HL-60/S4 (cell line): ENCODE results near the gene EIF1.

ENCODE experiments used
- in situ Hi-C: fragments of 300-500 bp; cut with MboI; formaldehyde crosslinking; loops from 2 replicates; pipeline ENCODE4 v1.14.3; 2022; ENCODE audit warnings: low sequenced_read_pairs

EIF1 gene

DNA sequence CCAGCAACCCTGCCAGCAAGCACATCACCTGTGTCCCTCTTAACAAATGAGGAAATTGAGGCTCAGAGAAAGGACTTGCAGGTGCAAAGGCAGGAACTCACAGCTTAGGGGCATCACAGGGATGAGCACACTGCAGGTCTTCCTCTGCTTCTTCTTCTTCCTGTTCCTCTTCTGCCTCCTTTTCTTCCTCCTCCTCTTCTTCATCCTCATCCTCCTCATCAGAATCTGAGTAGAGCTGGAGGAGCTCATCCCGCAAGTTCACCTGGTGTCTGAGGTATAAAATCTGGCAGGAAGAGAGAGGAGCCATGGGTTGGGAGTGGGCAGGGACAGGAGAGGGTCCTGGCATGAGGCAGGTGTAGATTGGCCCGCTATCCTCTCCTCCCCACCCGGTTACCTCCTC lies 43.2 kb downstream of the EIF1 start:
- in situ Hi-C loops = no loop called here

DNA sequence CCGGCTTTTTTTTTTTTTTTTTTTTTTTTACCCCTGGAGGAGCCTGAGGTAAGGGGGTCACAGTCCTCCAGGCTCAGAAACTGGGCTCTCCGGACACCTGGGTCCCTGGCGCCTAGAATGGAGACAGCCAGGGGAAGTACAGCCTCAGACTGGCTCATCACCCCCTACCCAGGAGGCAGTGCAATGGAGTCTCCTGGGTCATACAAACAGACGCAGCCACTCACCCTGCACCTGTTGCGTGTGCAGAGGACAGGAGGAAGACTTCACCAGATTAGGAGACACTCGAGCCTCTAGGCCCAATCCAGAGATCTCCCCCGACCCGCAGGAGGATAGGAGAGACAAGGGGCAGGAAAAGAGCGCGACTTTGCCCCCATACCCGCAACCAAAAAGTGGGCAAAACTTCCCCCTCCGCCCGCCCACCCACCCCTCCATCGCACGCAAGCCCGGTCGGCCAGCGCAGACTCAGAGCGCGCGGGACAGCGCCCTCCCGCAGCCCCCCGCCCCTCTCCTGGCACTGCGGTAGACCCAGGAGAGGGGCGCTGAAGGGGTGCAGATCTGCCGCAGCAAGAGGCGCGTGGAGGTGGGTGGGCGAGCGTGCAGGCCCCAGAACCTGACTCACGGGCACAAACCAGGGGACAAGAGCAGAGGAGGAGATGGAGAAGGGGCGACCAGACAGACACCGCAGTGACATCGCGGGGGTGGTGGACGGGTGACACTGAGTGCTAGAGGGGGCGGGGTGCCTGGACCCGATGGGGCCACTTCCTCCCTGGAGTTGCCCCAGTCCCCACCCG lies 44.9 kb downstream of the EIF1 start:
- in situ Hi-C loops = no loop called here

DNA sequence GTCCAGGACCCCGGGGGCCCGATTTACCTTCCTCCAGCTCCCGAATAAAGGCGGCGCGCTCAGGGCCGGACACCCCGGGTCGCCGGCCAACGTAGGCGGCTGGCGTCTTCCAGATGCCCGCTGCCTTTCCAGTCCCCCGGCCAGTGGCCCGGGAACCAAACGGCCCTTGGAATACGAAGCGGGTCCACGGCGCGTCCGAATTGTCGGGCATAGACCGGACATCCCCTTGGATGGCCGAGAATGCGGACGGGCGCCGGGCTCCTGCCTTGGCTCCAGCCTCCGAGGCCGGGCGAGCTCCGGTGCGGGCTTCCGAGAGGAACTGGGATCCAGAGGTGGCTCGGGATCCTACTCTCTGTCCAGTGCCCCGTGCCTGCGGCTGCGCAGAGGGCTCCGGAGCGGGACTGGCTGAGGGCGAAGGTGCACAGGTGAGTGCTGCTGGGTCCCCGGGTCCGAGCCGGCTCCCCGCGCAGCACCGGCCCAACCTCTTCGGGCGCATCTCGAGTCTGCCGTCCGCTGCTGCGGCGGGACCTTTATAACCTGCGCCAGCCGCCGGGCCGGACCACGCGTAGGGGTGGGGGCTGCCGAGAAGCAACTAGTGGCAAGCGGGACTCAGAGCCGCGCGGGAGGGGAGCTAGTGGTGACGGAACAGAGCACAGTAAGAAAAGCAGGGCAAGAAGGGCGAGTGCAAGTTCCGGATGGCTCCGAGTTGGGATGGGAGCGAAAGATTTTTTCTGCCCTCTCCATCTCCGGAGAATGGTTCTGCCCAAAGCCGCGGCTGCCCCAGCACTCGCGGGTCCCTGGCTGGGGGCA lies 45.7 kb downstream of the EIF1 start, which contains the start of gene HAP1:
TSS of gene HAP1 (minus strand) at position 505 of the 810 bp plus-strand sequence. CDS start at position 496, 9 bp downstream.
- in situ Hi-C loops = no loop called here

DNA sequence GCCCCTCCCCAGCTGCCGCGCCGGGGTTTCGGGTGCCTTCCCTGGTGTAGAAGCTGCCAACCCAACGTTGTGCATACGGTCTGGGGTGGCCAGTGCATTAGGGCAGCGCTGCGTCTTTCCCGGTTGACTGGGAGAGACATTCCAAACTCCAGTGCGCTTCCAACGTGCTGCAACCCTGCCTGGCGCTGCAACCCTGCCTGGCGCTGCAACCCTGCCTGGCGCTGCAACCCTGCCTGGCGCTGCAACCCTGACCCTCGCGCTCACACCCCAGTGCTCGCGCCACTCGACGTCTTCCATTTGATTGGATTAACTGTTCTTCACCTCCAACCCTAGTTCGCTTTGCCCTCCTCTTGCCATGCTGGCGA lies 46.2 kb downstream of the EIF1 start:
- in situ Hi-C loops = loop anchor here (5.0 kb wide), 1 partner anchor 62 kb away; no protein-coding TSS in a partner anchor

DNA sequence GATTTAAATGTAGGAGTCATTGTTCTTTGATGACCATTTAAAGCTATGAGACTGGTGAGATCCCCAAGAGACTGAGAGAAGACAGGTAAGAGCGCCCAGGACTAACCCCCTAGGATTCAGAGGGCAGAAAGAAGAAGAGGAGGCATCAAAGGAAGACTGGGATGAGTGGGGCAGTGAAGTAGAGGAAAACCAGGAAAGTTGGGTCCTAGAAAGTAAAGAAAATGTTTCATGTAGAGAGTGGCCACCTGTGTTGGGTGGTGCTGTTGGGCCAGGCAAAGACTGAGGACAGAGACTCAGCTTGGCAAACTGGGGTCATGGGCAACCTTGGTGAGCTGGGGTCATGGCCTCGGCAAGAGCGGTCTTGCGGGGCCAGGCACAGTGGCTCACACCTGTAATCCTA lies 47.1 kb downstream of the EIF1 start:
- in situ Hi-C loops = loop anchor here (5.0 kb wide), 1 partner anchor 62 kb away; no protein-coding TSS in a partner anchor

DNA sequence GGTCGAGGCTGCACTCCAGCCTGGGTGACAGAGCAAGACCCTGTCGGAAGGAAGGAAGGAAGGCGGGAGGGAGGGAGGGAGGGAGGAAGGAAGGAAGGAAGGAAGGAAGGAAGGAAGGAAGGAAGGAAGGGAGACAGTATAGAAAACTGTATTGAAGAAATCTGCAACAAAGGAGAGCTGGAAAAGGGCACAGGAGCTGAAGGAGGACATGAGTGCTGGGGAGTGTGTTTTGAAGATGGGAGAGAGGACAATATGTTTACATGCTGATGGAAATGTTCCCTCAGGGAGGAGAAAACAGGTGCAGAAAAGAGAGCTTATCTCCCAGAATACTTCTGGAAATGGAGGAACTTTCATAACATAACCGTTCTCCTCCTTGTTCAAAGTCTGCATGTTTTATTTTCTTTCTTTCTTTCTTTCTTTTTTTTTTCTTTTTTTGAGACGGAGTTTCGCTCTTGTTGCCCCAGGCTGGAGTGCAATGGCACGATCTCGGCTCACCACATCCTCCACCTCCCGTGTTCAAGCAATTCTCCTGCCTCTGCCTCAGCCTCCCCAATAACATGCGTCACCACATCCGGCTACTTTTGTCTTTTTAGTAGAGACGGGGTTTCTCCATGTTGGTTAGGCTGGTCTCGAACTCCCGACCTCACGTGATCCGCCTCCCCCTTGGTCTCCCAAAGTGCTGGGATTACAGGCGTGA lies 48.4 kb downstream of the EIF1 start:
- in situ Hi-C loops = loop anchor here (5.0 kb wide), 1 partner anchor 60 kb away; no protein-coding TSS in a partner anchor

DNA sequence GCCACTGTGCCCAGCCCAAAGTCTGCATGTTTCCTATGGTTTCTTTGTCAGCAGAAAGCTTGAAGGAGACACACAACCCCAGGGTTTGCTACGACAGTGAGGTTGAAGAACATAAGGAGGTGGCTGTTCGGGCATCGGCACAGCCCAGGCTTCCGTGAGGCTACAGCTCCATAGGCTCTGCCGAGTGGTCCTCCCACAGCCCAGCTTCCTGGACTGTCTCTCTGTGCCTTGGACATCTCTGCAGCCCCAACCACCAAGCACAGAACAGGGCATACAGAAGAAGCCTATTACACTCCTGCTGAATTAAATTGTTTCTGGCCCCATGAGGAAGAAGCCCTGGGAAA lies 49.0 kb downstream of the EIF1 start:
- in situ Hi-C loops = loop anchor here (5.0 kb wide), 1 partner anchor 60 kb away; no protein-coding TSS in a partner anchor

DNA sequence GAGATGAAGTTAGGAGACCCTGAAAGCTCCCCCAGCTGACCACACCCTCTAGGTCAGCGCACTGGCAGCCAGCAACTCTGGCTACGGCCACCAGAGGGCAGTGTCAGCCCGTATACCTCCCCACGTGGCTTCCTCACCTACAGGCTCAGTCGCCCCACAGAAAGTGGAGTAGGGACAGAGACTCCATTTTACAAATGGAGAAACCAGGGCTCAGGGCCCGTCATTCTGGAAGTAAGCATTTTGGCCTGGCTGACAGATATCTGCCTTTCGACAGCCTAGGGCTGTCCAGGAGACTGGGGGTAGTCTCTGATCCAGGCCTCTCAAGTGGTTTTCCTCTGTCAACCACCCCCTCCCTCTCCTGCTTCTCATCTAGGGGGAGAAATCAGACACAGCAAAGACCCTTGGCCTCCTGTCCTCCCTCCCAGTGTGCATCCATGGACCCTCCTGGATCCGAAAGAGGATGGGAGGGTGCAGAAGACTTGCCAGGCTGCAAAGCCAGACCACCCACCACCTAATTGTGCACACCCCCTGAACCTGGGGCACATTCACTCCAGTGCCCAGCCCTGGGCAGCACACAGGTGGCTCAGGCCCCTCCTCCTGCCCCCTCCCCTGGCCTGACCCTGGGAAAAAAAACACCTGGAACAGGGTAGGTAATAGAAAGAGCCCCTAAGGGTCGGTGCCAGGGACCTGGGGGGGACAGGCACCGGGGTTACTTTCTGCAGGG lies 49.6 kb downstream of the EIF1 start:
- in situ Hi-C loops = loop anchor here (5.0 kb wide), 1 partner anchor 59 kb away; no protein-coding TSS in a partner anchor

DNA sequence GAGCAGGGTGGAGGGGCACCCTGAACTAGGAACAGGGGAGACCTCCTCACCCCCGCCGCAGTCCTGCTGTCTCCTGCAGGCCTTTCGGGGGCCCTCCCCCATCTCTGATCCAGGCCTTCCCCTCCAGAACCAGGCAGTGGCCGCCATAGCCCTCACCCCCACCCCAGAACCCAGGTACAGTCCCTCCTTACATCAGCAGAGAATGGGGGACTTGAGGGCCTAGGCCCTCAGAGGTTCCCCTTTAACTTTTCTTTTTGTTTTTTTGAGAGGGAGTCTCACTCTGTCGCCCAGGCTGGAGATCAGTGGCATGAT lies 50.1 kb downstream of the EIF1 start:
- in situ Hi-C loops = loop anchor here (5.0 kb wide), 1 partner anchor 59 kb away; no protein-coding TSS in a partner anchor

DNA sequence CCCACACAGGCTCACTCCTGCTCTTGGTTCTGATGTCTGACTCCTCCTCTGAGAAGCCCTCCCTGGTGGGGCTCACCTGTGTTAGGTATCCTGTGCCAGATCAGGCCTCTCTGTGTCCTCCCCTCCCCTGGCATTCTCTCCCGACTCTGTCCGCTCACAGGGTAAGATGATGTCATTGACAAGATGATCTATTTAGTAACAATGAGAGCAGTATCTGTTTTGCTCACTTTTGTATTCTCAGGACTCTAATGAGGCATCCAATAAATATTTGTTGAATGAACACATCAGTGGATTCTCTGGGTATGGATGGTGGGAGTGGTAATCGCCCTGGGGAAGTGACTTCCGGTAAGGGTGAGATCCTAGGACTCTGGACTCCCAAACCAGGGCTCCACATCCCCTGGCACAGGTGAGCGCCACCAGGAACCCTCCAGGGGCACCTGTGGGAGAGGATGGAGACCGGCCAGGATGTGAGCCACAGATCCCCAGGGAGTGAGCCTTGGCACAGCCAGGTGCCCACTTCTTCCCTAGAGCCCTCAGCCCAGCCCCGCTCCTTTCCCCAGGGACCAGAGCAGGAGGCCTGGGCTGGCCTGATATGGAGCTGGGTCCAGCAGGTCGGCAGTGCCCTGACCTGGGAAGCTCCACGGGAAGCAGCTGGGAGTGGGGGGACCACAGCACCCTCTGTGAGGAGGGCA lies 51.1 kb downstream of the EIF1 start:
- in situ Hi-C loops = loop anchor here (5.0 kb wide), 1 partner anchor 57 kb away; no protein-coding TSS in a partner anchor

DNA sequence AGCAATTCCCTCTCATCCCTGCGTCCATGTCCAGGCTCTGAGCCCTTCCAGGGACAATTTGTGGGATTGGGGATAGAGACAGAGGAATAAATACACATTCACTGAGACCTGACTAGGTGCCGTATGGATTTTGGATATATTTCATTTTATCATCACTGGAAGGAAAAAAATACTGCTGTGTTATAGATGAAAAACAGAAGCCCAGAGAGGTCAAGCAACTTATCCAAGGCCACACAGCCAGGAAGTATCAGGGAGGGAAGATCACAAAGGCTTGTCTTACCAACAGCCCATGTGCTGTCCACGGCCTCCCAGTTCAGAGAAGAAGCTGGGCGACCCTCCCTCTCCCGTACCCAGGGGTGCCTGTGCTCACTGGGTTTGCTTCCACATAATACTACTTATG lies 51.8 kb downstream of the EIF1 start:
- in situ Hi-C loops = no loop called here

DNA sequence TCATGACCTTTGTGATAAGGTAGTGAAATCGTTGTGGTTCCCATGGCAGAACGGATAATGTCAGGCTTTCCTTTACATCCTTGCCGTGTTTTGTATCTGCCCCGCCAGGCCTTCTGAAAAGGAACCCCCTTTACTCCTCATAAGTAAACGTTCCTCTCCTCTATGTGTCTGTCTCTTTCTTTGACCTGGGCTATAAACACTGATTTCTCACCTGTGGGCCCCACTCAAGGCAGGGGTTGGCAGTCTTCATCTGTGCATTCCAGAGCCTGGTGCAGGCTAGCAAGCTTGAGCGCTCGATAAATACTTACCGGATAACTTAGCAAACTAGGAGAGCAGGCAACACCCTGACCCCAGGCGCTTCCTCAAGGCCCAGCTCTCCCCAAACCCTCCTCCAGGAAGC lies 53.0 kb downstream of the EIF1 start:
- in situ Hi-C loops = no loop called here
